CD14-positive monocyte (primary cell): Measurements from ENCODE around the gene CDH5. TPM values are rescaled to one million over a fixed set of nuclear protein-coding genes. Genes with fewer than 3 reads are reported as not detected.

ENCODE experiments used
- DNase-seq, 3 donors: peaks; one replicate each; pipeline ENCODE4 v3.0.0-alpha.2; 2011 to 2022
- H2AFZ ChIP-seq: 2 replicates; pipeline ENCODE4 v1.6.0; 2012; ENCODE audit warnings: mild to moderate bottlenecking, low read depth, low read length, inconsistent platforms; ENCODE audit not compliant: insufficient read depth, poor library complexity, severe bottlenecking
- H3K27ac ChIP-seq, 2 donors: 1 replicate in 1 of 2; 2 replicates in 1 of 2; pipeline ENCODE4 v1.5.1; 2012 to 2013; ENCODE audit warnings: low read length in 2 of 2, control low read depth in 1 of 2, inconsistent platforms in 1 of 2, low read depth in 1 of 2, mild to moderate bottlenecking in 1 of 2
- H3K27me3 ChIP-seq, 2 donors: one replicate each; pipeline versions ENCODE4 v1.6.0 to v1.6.1; 2011 to 2013; ENCODE audit warnings: low read length in 2 of 2; ENCODE audit not compliant: control insufficient read depth in 2 of 2, insufficient read depth in 2 of 2
- H3K36me3 ChIP-seq, 2 donors: replicated peaks in 1 of 2; 1 replicate in 1 of 2; 2 replicates in 1 of 2; pipeline versions ENCODE4 v1.5.1 to v1.6.1; 2012 to 2013; ENCODE audit warnings: low read length in 2 of 2, control low read depth in 1 of 2, inconsistent platforms in 1 of 2, mild to moderate bottlenecking in 1 of 2; ENCODE audit not compliant: insufficient read depth in 2 of 2, control insufficient read depth in 1 of 2
- H3K4me1 ChIP-seq, 2 donors: 1 replicate in 1 of 2; 2 replicates in 1 of 2; pipeline versions ENCODE4 v1.5.1 to v1.6.1; 2012 to 2013; ENCODE audit warnings: low read length in 2 of 2, control low read depth in 1 of 2, inconsistent platforms in 1 of 2, mild to moderate bottlenecking in 1 of 2, moderate library complexity in 1 of 2; ENCODE audit not compliant: insufficient read depth in 2 of 2, control insufficient read depth in 1 of 2
- H3K4me2 ChIP-seq: replicated peaks from 2 replicates; pipeline ENCODE3; 2012; ENCODE audit warnings: low read length, moderate library complexity, mild to moderate bottlenecking; ENCODE audit not compliant: poor library complexity, severe bottlenecking; ENCODE audit errors: extremely low read depth
- H3K4me3 ChIP-seq, 3 experiments: fragments of 200-600 bp in 1 of 3; sonication (generic) in 1 of 3; replicated peaks in 1 of 3; 1 replicate in 2 of 3; 2 replicates in 1 of 3; pipeline ENCODE4 v1.5.1; 2011 to 2013; ENCODE audit warnings: low read length in 3 of 3, mild to moderate bottlenecking in 3 of 3, control low read depth in 2 of 3, low read depth in 2 of 3, inconsistent platforms in 1 of 3, moderate library complexity in 1 of 3
- H3K79me2 ChIP-seq: 2 replicates; pipeline ENCODE4 v1.6.0; 2012; ENCODE audit warnings: mild to moderate bottlenecking, control low read depth, inconsistent platforms, low read length, moderate library complexity; ENCODE audit not compliant: insufficient read depth
- H3K9ac ChIP-seq: 2 replicates; pipeline ENCODE4 v1.6.0; 2017; ENCODE audit warnings: low read length, mild to moderate bottlenecking; ENCODE audit not compliant: insufficient read depth, poor library complexity, severe bottlenecking
- H3K9me3 ChIP-seq, 2 donors: replicated peaks in 1 of 2; 1 replicate in 1 of 2; 2 replicates in 1 of 2; pipeline versions ENCODE4 v1.5.1 to v1.6.1; 2012 to 2013; ENCODE audit warnings: low read length in 2 of 2, control low read depth in 1 of 2; ENCODE audit not compliant: control insufficient read depth in 1 of 2, insufficient read depth in 1 of 2
- H4K20me1 ChIP-seq: 2 replicates; pipeline ENCODE4 v1.6.0; 2012; ENCODE audit warnings: mild to moderate bottlenecking, low read length, control low read depth, moderate library complexity; ENCODE audit not compliant: insufficient read depth
- H3K27ac Mint-ChIP-seq, 7 donors: one replicate each; pipeline ENCODE4 v1.8.0; 2020; ENCODE audit warnings: mild to moderate bottlenecking in 7 of 7, mixed read lengths in 7 of 7, moderate library complexity in 6 of 7, inconsistent platforms in 2 of 7
- H3K27me3 Mint-ChIP-seq, 3 donors: one replicate each; pipeline ENCODE4 v1.8.0; 2021 to 2022; ENCODE audit warnings: low read depth in 3 of 3, mild to moderate bottlenecking in 3 of 3, mixed read lengths in 3 of 3, moderate library complexity in 3 of 3, inconsistent platforms in 1 of 3
- H3K36me3 Mint-ChIP-seq, 2 donors: one replicate each; pipeline ENCODE4 v1.8.0; 2020; ENCODE audit warnings: mixed read lengths in 2 of 2, inconsistent platforms in 1 of 2, mild to moderate bottlenecking in 1 of 2
- H3K4me1 Mint-ChIP-seq: one replicate; pipeline ENCODE4 v1.8.0; 2020; ENCODE audit warnings: mild to moderate bottlenecking, mixed read lengths
- H3K4me3 Mint-ChIP-seq, 2 donors: one replicate each; pipeline ENCODE4 v1.8.0; 2020; ENCODE audit warnings: mild to moderate bottlenecking in 2 of 2, mixed read lengths in 2 of 2, moderate library complexity in 1 of 2
- H3K9me3 Mint-ChIP-seq, 7 donors: one replicate each; pipeline ENCODE4 v1.8.0; 2020 to 2022; ENCODE audit warnings: mixed read lengths in 7 of 7, mild to moderate bottlenecking in 6 of 7, moderate library complexity in 6 of 7, inconsistent platforms in 2 of 7
- CTCF ChIP-seq: fragments of 200-600 bp; IDR thresholded peaks from one replicate; pipeline ENCODE4 v1.8.0; 2022; ENCODE audit warnings: antibody characterized with exemption, mild to moderate bottlenecking
- WGBS: methylation state at CpG from one replicate; pipeline ENCODE4 v1.1.5; 2013; ENCODE audit warnings: missing lambda C conversion rate; ENCODE audit not compliant: insufficient coverage; 5-methylcytosine and 5-hydroxymethylcytosine counted together
- intact Hi-C, 2 donors: fragments of 100-400 bp; cut with micrococcal nuclease; formaldehyde crosslinking; loops; one replicate each; pipeline versions ENCODE4 v1.15.0 to v1.15.1; 2023
- polyA plus RNA-seq, 3 donors: library from polyadenylated mRNA; depleted of rRNA in 1 of 3; unstranded in 2 of 3; stranded (reverse) in 1 of 3; fragments of 300-500 nt in 2 of 3; fragments of >200 nt in 1 of 3; fragmentation: Illumina TruSeq in 2 of 3; gene quantifications; 1 replicate in 2 of 3; 2 replicates in 1 of 3; pipeline ENCODE4 v1.2.3, GENCODE V29; 2012 to 2021

Gene CDH5
- polyA plus RNA-seq, 3 donors, result 0.12 to 0.22 TPM; not detected in 1

GRCh38 chr16:66402591-66403230, 36.2 kb downstream of the CDH5 start:
- Histone ChIP-seq H3K4me3 (no peak overlapping the region), H3K79me2 (no peaks in the 10 kb centered on the region), H3K27ac (no peak overlapping the region), H3K9ac (no peak overlapping the region), H3K4me1 (peaks cover 8% of the 10 kb centered on the region in 2 donors), H2AFZ (no peak overlapping the region), H3K4me2 (no peak overlapping the region), H4K20me1 (no peaks in the 10 kb centered on the region), H3K27me3 (peaks cover 0 to 5% of the 10 kb centered on the region in 2 donors), H3K36me3 (no peaks in the 10 kb centered on the region), H3K9me3 (no peaks in the 10 kb centered on the region)
- no peaks in the 10 kb centered on the region for H3K36me3 Mint-ChIP-seq
- intact Hi-C loops, result loop anchor here in 1 of 2 donors (10.0 kb wide), 1 partner anchor 342 kb away; no protein-coding TSS in a partner anchor
- H3K4me3 Mint-ChIP-seq, result no peak overlapping the region
- peaks cover 7% of the 10 kb centered on the region for H3K4me1 Mint-ChIP-seq
- H3K27me3 Mint-ChIP-seq, result peaks cover 12 to 16% (median 12%) of the 10 kb centered on the region in 3 donors
- no peak for TF ChIP-seq CTCF
- H3K27ac Mint-ChIP-seq, result no peak overlapping the region
- peaks cover 0 to 8% (median 4%) of the 10 kb centered on the region in 7 donors for H3K9me3 Mint-ChIP-seq
- WGBS, result 94% methylated on average over 61 of the region's 61 CpGs
- no peak for DNase-seq

GRCh38 chr16:66403531-66404145, 37.1 kb downstream of the CDH5 start:
- H3K4me1 ChIP-seq, result peaks cover 16 to 17% of the 10 kb centered on the region in 2 donors
- peaks cover 11 to 13% (median 12%) of the 10 kb centered on the region in 3 donors for H3K27me3 Mint-ChIP-seq
- H3K79me2 ChIP-seq, result no peaks in the 10 kb centered on the region
- H2AFZ ChIP-seq, result no peak overlapping the region
- 85% methylated on average over 4 of the region's 5 CpGs for WGBS
- no peaks in the 10 kb centered on the region for H3K9me3 ChIP-seq
- H3K27me3 ChIP-seq, result peaks cover 0 to 5% of the 10 kb centered on the region in 2 donors
- H3K36me3 Mint-ChIP-seq, result no peaks in the 10 kb centered on the region
- no peak for TF ChIP-seq CTCF
- H3K4me3 ChIP-seq, result no peak overlapping the region
- intact Hi-C loops, result loop anchor here in 1 of 2 donors (10.0 kb wide), 1 partner anchor 341 kb away; no protein-coding TSS in a partner anchor
- peaks cover 0 to 8% (median 4%) of the 10 kb centered on the region in 7 donors for H3K9me3 Mint-ChIP-seq
- H3K27ac Mint-ChIP-seq, result peak overlapping the region in 2 of 7 donors; percentile 7 to 76
- no peaks in the 10 kb centered on the region for H4K20me1 ChIP-seq
- no peak overlapping the region for H3K4me2 ChIP-seq
- H3K4me1 Mint-ChIP-seq, result peaks cover 15% of the 10 kb centered on the region
- no peak overlapping the region for H3K27ac ChIP-seq
- H3K36me3 ChIP-seq, result no peaks in the 10 kb centered on the region
- H3K4me3 Mint-ChIP-seq, result no peak overlapping the region
- no peak overlapping the region for H3K9ac ChIP-seq
- no peak for DNase-seq
